Measurements from ENCODE around the gene PLIN1.

GRCh38 chr15:89649716-89650115 lies 29.5 kb downstream of the PLIN1 start:
- no peak for TF ChIP-seq CTCF (IDR thresholded peaks at IDR 0.05; ENCODE audit: low read depth, low read length)
- TF ChIP-seq POLR2A (IDR thresholded peaks at IDR 0.05; ENCODE audit: extremely low read depth, insufficient read length), result no peak
